Activated naive CD8-positive, alpha-beta T cell treated with anti-CD3 and anti-CD28 coated beads, Interleukin-2, amount 50 U/mL, for 16 hours (primary cell): ENCODE data around the gene FOCAD.
"Not testable (repeated sequence)": the region's sequence is repeated elsewhere in the genome, so short reads cannot be mapped to it uniquely, and the experiment has no call there.

Experiments
- DNase-seq: peaks from one replicate; pipeline ENCODE4 v3.0.0-alpha.2; 2020; ENCODE audit warnings: low read depth, low spot score

FOCAD gene

GRCh38 chr9:20950707-20951106, 266.6 kb downstream of the FOCAD start:
- no peak for DNase-seq

- DNase-seq, result no peak
Measured at GRCh38 chr9:20962536-20963225, 278.6 kb downstream of the FOCAD start.

GRCh38 chr9:20972684-20973083, 288.6 kb downstream of the FOCAD start:
- DNase-seq, result no peak

- DNase-seq, result not testable (repeated sequence)
Measured at GRCh38 chr9:20973246-20973947, 289.3 kb downstream of the FOCAD start.

GRCh38 chr9:20974191-20974938, 290.3 kb downstream of the FOCAD start:
- not testable (repeated sequence) for DNase-seq

- DNase-seq, result no peak
Measured at GRCh38 chr9:20978249-20978648, 294.2 kb downstream of the FOCAD start.

- no peak for DNase-seq
Measured at GRCh38 chr9:20980832-20981455, 296.9 kb downstream of the FOCAD start.

- DNase-seq, result no peak
Measured at GRCh38 chr9:20981486-20981885, 297.4 kb downstream of the FOCAD start.

GRCh38 chr9:20984506-20984905, 300.4 kb downstream of the FOCAD start:
- no peak for DNase-seq

GRCh38 chr9:20985851-20986600, 302.0 kb downstream of the FOCAD start:
- no peak for DNase-seq

- DNase-seq, result no peak
Measured at GRCh38 chr9:20987521-20987920, 303.5 kb downstream of the FOCAD start.

- no peak for DNase-seq
Measured at GRCh38 chr9:20988061-20988460, 304.0 kb downstream of the FOCAD start.

- DNase-seq, result no peak
Measured at GRCh38 chr9:20988671-20989315, 304.7 kb downstream of the FOCAD start.

GRCh38 chr9:20989923-20990341, 305.9 kb downstream of the FOCAD start:
- DNase-seq, result no peak

GRCh38 chr9:20990867-20991266, 306.8 kb downstream of the FOCAD start:
- DNase-seq, result no peak

- no peak for DNase-seq
Measured at GRCh38 chr9:20994486-20994885, 310.4 kb downstream of the FOCAD start.

GRCh38 chr9:20995616-20996015, 311.6 kb downstream of the FOCAD start:
- no peak for DNase-seq

GRCh38 chr9:20996809-20997208, 312.8 kb downstream of the FOCAD start:
- DNase-seq, result no peak

GRCh38 chr9:20997503-20998076, 313.5 kb downstream of the FOCAD start:
- DNase-seq, result no peak

GRCh38 chr9:21001581-21001980, 317.5 kb downstream of the FOCAD start:
- no peak for DNase-seq
